ENCODE results near the gene PLEKHG3. TPM values are rescaled to one million over a fixed set of nuclear protein-coding genes. Genes with fewer than 3 reads are reported as not detected.
"Not testable (repeated sequence)": the region's sequence is repeated elsewhere in the genome, so short reads cannot be mapped to it uniquely, and the experiment has no call there.

Gene PLEKHG3
- total RNA-seq, result 24.7 TPM
- polyA plus RNA-seq (ENCODE audit: insufficient read depth in 1 of 8, insufficient read length in 8 of 8, low replicate concordance in 1 of 8), result 10 to 100 TPM; 17.6 to 34.3 (median 26.9) TPM
- long read RNA-seq, donor 1, result 0 reads
- long read RNA-seq, donor 2, result 0 reads
- long read RNA-seq, donor 3, full-length matches to known transcripts, result 1 of 1 reads
- long read RNA-seq, donor 3, partial matches to known transcripts, result 0 of 1 reads
- long read RNA-seq, donor 3, other reads (novel, unspliced or antisense), result 0 of 1 reads
- long read RNA-seq, donor 4, partial matches to known transcripts, result 15 of 15 reads
- long read RNA-seq, donor 4, other reads (novel, unspliced or antisense), result 0 of 15 reads
- long read RNA-seq, donor 5, partial matches to known transcripts, result 59 of 59 reads
- long read RNA-seq, donor 5, other reads (novel, unspliced or antisense), result 0 of 59 reads
- long read RNA-seq, donor 6, result 0 reads
- long read RNA-seq, donor 7, partial matches to known transcripts, result 0 of 1 reads
- long read RNA-seq, donor 7, other reads (novel, unspliced or antisense), result 0 of 1 reads
- long read RNA-seq, donor 8, partial matches to known transcripts, result 15 of 15 reads
- long read RNA-seq, donor 8, other reads (novel, unspliced or antisense), result 0 of 15 reads
- long read RNA-seq, donor 9, partial matches to known transcripts, result 57 of 57 reads
- long read RNA-seq, donor 9, other reads (novel, unspliced or antisense), result 0 of 57 reads
- long read RNA-seq, donor 10, partial matches to known transcripts, result 13 of 13 reads
- long read RNA-seq, donor 10, other reads (novel, unspliced or antisense), result 0 of 13 reads
- long read RNA-seq, donor 11, partial matches to known transcripts, result 34 of 34 reads
- long read RNA-seq, donor 11, other reads (novel, unspliced or antisense), result 0 of 34 reads

DNA sequence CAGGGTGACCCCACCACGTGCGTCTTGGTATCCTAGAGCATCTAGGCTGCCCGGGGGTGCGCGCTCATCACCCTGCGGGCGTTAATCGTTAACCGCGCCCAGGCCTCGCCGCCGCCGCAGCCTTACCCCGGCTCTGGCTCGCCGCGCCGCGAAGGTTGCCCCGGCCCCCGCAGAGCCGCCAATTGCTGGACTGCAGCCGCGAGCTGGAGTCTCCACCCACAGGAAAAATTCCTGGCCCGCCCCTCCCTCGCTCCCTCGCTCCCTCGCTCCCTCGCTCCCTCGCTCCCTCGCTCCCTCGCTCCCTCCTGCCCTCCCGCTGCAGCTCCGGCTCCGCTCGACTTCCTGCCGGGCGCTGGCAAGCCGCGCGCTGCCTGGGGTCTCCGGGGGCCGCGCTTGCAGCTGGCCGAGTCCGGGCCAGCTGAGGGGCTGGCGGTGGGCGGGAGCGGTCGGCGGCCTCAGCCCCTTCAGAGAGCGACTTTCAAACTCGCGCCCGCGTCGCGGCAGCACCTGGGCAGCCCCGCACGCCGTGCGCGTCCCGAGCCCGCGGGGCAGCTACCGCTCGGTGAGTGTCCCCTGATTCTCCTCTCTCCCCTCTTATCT is at the start of gene PLEKHG3:
TSS of gene PLEKHG3 (plus strand) at position 282 of the 600 bp plus-strand sequence. CDS start 23,208 bp downstream, outside the sequence.
- H3K4me3 ChIP-seq (ENCODE audit: low read length), result peak within 1 kb of the TSS; percentile 82
- H3K27ac ChIP-seq (ENCODE audit: low read length), result peak within 1 kb of the TSS; percentile 88
- H3K4me1 ChIP-seq (ENCODE audit: control insufficient read depth, insufficient read depth, low read length), result peaks cover 56% of the 10 kb centered on the region
- H3K27me3 ChIP-seq (ENCODE audit: control insufficient read depth, insufficient read depth, low read length), result peaks cover 3% of the 10 kb centered on the region
- no peaks in the 10 kb centered on the region for H3K9me3 ChIP-seq (replicated peaks; ENCODE audit: control insufficient read depth, low read depth, low read length)
- H3K36me3 ChIP-seq (ENCODE audit: control insufficient read depth, insufficient read depth, low read length), result no peaks in the 10 kb centered on the region
- peak; percentile 87 for DNase-seq
- under 1% methylated on average over 69 of the region's 69 CpGs for WGBS (ENCODE audit: insufficient coverage)

DNA sequence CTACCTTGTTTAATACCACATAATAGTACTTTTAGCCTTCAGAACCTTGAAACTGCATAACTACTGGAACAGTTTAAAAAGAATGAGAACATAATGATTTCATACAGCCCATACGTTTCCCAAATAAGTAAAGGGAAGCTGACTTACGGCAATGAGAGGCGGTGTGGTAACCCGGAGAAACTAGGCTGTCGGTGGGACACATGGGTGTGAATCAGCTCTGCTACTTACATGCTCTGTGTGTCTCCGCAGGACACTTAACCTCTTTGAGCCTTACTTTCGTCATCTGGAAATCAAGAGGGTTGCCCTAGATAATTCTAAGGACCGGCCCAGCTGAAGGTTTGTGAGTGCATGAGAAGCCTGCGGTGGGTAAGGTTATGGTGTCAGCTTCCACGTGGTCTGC is 49.3 kb upstream of the PLEKHG3 start:
- no peak overlapping the region for H3K4me3 ChIP-seq (ENCODE audit: low read length)
- peaks cover 2% of the 10 kb centered on the region for H3K9me3 ChIP-seq (replicated peaks; ENCODE audit: control insufficient read depth, low read depth, low read length)
- H3K4me1 ChIP-seq (ENCODE audit: control insufficient read depth, insufficient read depth, low read length), result peaks cover 16% of the 10 kb centered on the region
- 69% methylated on average over 9 of the region's 10 CpGs for WGBS (ENCODE audit: insufficient coverage)
- H3K27ac ChIP-seq (ENCODE audit: low read length), result peak overlapping the region; percentile 80
- no peaks in the 10 kb centered on the region for H3K36me3 ChIP-seq (ENCODE audit: control insufficient read depth, insufficient read depth, low read length)
- H3K27me3 ChIP-seq (ENCODE audit: control insufficient read depth, insufficient read depth, low read length), result no peaks in the 10 kb centered on the region
- DNase-seq, result no peak

DNA sequence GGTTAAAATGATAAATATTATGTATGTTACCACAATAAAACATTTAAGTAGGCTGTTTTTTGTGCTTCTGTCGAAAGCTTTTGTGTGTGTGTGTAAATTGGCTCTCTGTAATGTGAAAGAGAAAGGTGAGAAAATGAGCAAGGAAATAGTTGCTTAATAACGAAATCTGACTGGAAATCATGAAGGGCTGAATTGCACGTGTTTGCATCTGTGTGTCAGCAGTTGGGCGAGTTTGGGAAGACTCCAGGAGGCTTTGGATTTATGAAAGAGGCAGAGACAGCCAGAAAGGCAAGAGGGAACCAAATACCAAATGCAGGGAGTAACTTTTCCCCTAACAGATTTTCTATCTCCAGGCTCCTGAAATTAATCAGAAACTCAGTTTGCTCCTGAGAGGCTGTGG is 47.2 kb upstream of the PLEKHG3 start:
- Histone ChIP-seq H3K27me3 (ENCODE audit: control insufficient read depth, insufficient read depth, low read length) (no peaks in the 10 kb centered on the region), H3K4me1 (ENCODE audit: control insufficient read depth, insufficient read depth, low read length) (peaks cover 19% of the 10 kb centered on the region), H3K36me3 (ENCODE audit: control insufficient read depth, insufficient read depth, low read length) (no peaks in the 10 kb centered on the region), H3K27ac (ENCODE audit: low read length) (peak overlapping the region; percentile 29), H3K4me3 (ENCODE audit: low read length) (no peak overlapping the region), H3K9me3 (replicated peaks; ENCODE audit: control insufficient read depth, low read depth, low read length) (peaks cover 2% of the 10 kb centered on the region)
- WGBS (ENCODE audit: insufficient coverage), result 45% methylated on average over 4 of the region's 4 CpGs
- DNase-seq, result peak; percentile 86

DNA sequence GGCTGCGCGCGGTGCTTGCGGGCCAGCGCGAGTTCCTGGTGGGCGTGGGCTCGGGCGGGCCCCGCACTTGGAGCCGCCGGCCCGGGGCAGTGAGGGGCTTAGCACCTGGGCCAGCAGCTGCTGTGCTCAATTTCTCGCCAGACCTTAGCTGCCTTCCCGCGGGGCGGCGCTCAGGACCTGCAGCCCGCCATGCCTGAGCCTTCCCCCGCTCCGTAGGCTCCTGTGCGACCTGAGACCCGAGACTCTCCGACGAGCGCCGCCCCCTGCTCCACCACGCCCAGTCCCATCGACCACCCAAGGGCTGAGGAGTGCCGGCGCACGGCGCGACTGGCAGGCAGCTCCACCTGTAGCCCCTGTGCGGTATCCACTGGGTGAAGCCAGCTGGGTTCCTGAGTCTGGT is 46.0 kb upstream of the PLEKHG3 start:
- Histone ChIP-seq H3K4me1 (ENCODE audit: control insufficient read depth, insufficient read depth, low read length) (peaks cover 24% of the 10 kb centered on the region), H3K27me3 (ENCODE audit: control insufficient read depth, insufficient read depth, low read length) (no peaks in the 10 kb centered on the region), H3K27ac (ENCODE audit: low read length) (no peak overlapping the region), H3K4me3 (ENCODE audit: low read length) (no peak overlapping the region), H3K36me3 (ENCODE audit: control insufficient read depth, insufficient read depth, low read length) (no peaks in the 10 kb centered on the region), H3K9me3 (replicated peaks; ENCODE audit: control insufficient read depth, low read depth, low read length) (no peaks in the 10 kb centered on the region)
- 89% methylated on average over 20 of the region's 35 CpGs for WGBS (ENCODE audit: insufficient coverage)
- no peak for DNase-seq

DNA sequence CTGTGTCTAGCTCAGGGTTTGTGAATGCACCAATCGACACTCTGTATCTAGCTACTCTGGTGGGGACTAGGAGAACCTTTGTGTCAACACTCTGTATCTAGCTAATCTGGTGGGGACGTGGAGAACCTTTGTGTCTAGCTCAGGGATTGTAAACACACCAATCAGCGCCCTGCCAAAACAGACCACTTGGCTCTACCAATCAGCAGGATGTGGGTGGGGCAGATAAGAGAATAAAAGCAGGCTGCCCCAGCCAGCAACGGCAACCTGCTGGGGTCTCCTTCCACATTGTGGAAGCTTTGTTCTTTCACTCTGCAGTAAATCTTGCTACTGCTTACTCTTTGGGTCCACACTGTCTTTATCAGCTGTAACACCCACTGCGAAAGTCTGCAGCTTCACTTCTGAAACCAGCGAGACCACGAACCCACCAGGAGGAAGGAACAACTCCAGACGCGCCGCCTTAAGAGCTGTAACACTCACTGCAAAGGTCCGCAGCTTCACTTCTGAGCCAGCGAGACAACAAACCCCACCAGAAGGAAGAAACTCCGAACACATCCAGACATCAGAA is 45.4 kb upstream of the PLEKHG3 start:
- WGBS (ENCODE audit: insufficient coverage), result 70% methylated on average over 9 of the region's 13 CpGs
- DNase-seq; H3K27ac ChIP-seq (ENCODE audit: low read length); H3K36me3 ChIP-seq (ENCODE audit: control insufficient read depth, insufficient read depth, low read length); H3K4me3 ChIP-seq (ENCODE audit: low read length); H3K9me3 ChIP-seq (replicated peaks; ENCODE audit: control insufficient read depth, low read depth, low read length); H3K27me3 ChIP-seq (ENCODE audit: control insufficient read depth, insufficient read depth, low read length): not testable (repeated sequence)
- peaks cover 25% of the 10 kb centered on the region for H3K4me1 ChIP-seq (ENCODE audit: control insufficient read depth, insufficient read depth, low read length)

DNA sequence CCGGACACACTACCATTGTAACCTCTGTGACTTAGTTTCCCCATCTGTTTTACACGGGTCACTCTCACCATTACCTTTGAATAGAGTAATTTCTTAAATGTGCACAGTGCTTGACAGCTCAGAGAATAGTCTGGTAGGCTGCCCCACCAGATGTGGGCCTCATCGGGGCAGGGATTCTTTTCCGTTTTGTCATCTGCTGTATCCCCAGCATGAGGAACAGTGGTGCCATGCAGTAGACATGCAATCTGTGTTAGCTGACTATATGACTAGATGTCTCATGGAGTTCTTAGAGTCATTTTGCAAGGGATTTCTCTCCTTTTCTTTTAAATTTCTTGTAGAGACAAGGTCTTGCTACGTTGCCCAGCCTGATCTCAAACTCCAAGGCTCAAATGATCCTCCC is 44.9 kb upstream of the PLEKHG3 start:
- DNase-seq, result no peak
- Histone ChIP-seq H3K27ac (ENCODE audit: low read length) (no peak overlapping the region), H3K36me3 (ENCODE audit: control insufficient read depth, insufficient read depth, low read length) (no peaks in the 10 kb centered on the region), H3K4me3 (ENCODE audit: low read length) (no peak overlapping the region), H3K4me1 (ENCODE audit: control insufficient read depth, insufficient read depth, low read length) (peaks cover 21% of the 10 kb centered on the region), H3K9me3 (replicated peaks; ENCODE audit: control insufficient read depth, low read depth, low read length) (no peaks in the 10 kb centered on the region), H3K27me3 (ENCODE audit: control insufficient read depth, insufficient read depth, low read length) (no peaks in the 10 kb centered on the region)
- WGBS (ENCODE audit: insufficient coverage), result 90% methylated on average over 2 of the region's 5 CpGs

DNA sequence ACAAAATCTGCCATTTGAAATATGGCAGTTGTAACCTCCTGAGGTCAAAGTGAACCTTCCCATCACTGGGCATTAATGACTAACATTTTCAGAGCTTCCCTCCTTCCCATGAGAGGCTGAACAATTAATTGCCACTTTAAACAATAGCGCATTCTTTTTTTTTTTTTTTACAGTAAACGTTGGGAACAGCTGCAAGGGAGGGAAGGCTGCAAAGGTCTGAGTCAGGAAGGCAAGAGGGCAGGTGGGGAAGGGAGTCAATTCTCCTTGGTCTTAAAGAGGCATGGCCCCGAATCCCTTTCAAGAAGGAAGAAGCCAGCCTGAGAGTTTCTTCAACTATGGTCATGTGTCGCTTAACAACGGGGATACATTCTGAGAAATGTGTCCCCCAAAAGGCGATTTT is 41.0 kb upstream of the PLEKHG3 start:
- H3K4me1 ChIP-seq (ENCODE audit: control insufficient read depth, insufficient read depth, low read length), result peaks cover 11% of the 10 kb centered on the region
- 40% methylated on average over 1 of the region's 6 CpGs for WGBS (ENCODE audit: insufficient coverage)
- no peak overlapping the region for H3K4me3 ChIP-seq (ENCODE audit: low read length)
- peak overlapping the region; percentile 13 for H3K27ac ChIP-seq (ENCODE audit: low read length)
- H3K36me3 ChIP-seq (ENCODE audit: control insufficient read depth, insufficient read depth, low read length), result no peaks in the 10 kb centered on the region
- no peaks in the 10 kb centered on the region for H3K9me3 ChIP-seq (replicated peaks; ENCODE audit: control insufficient read depth, low read depth, low read length)
- no peaks in the 10 kb centered on the region for H3K27me3 ChIP-seq (ENCODE audit: control insufficient read depth, insufficient read depth, low read length)
- DNase-seq, result no peak

DNA sequence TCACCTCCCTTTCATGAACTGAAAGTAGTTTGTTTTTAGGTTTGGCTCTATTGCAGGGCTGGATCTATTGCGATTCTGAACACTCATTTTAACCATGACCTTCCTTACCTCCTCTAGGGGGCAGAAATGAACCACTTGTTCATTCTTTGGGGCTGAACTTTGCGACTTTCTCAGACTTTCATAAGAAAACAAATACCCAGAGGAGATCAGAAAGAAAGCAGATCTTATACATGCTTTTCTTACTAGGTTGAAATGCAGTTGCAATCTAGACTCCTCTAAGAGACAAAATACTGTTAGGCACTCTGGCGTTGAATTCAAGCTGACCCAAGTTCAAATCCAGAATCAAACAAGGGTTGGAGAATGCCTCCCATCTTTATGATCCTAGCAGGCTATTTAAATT is 32.6 kb upstream of the PLEKHG3 start:
- DNase-seq, result peak; percentile 90
- H3K9me3 ChIP-seq (replicated peaks; ENCODE audit: control insufficient read depth, low read depth, low read length), result no peaks in the 10 kb centered on the region
- H3K4me1 ChIP-seq (ENCODE audit: control insufficient read depth, insufficient read depth, low read length), result peaks cover 8% of the 10 kb centered on the region
- WGBS (ENCODE audit: insufficient coverage), result no CpG with 5 or more reads among the region's 3 CpGs
- H3K4me3 ChIP-seq (ENCODE audit: low read length), result no peak overlapping the region
- H3K27me3 ChIP-seq (ENCODE audit: control insufficient read depth, insufficient read depth, low read length), result peaks cover 2% of the 10 kb centered on the region
- H3K27ac ChIP-seq (ENCODE audit: low read length), result no peak overlapping the region
- H3K36me3 ChIP-seq (ENCODE audit: control insufficient read depth, insufficient read depth, low read length), result no peaks in the 10 kb centered on the region

DNA sequence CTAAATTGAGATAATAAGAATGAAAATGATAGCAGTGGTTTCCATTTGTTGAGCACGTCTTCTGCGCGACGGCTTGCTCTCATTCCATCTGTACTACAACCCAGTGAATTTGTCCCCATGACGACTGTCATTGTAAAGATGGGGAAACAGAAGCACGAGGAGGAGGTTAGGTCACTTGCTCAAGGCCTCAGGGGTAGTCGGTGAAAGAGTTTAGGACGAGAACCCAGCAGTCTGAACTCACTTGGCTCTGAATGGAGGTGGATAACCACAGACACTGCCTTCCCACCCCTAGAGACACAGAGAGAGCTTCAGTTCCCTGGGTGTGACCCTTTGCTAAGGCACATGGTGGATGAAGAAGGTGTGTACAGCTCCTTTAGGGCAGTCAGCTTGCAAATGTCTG is 30.9 kb upstream of the PLEKHG3 start:
- Histone ChIP-seq H3K27ac (ENCODE audit: low read length) (no peak overlapping the region), H3K4me1 (ENCODE audit: control insufficient read depth, insufficient read depth, low read length) (peaks cover 8% of the 10 kb centered on the region), H3K9me3 (replicated peaks; ENCODE audit: control insufficient read depth, low read depth, low read length) (no peaks in the 10 kb centered on the region), H3K27me3 (ENCODE audit: control insufficient read depth, insufficient read depth, low read length) (peaks cover 2% of the 10 kb centered on the region), H3K36me3 (ENCODE audit: control insufficient read depth, insufficient read depth, low read length) (no peaks in the 10 kb centered on the region), H3K4me3 (ENCODE audit: low read length) (no peak overlapping the region)
- 66% methylated on average over 5 of the region's 8 CpGs for WGBS (ENCODE audit: insufficient coverage)
- DNase-seq, result no peak
